HCEC 1CT (cell line): ENCODE results near the gene MKRN2OS.

Source experiments
- DNase-seq: peaks from one replicate; pipeline ENCODE4 v3.0.0-alpha.2; 2017

Gene MKRN2OS

DNA sequence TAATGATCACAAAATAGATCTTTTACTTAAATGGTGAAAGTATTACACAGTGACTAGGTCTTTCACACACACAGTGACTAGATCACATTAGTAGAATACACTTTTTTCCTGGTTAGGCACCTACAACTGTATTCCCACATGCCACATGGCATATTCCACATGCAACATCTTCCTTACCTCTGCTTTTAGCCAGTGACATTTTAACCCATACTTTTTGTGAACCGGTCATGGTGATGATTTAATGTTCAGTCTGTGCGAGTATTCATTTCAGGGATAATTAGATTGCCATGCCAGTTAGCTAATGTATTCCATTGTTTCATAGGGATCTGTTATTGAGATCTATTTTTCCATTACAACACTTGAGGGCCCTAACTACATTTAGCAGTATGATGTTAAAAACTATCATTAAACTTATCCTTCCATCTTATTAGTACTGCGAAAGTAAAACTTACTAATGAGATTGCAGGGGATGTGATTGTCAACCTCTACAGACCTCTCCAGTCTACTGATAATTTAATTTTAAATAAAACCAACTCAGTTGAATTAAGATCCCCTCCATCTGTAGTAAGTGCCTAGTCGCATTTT lies 32.7 kb downstream of the MKRN2OS start:
- no peak for DNase-seq

DNA sequence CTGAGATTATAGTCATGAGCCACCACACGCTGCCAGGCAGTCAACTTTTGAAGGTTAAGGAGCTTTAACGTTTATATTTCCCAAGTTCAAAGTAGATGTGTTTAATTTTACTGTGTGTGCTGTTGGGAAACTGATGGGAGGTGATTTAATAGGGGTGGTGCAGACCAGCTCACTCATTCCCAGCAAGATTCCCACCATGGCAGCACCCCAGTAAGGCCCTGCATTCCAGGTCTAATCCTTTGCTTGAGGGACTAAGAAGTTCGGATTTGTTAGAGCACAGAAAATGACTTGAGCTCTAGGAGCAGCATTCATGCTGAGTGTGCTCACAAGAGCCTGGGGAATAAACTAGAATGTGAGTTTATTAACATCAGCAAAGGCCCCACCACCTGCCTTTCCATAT lies 35.8 kb downstream of the MKRN2OS start:
- no peak for DNase-seq

DNA sequence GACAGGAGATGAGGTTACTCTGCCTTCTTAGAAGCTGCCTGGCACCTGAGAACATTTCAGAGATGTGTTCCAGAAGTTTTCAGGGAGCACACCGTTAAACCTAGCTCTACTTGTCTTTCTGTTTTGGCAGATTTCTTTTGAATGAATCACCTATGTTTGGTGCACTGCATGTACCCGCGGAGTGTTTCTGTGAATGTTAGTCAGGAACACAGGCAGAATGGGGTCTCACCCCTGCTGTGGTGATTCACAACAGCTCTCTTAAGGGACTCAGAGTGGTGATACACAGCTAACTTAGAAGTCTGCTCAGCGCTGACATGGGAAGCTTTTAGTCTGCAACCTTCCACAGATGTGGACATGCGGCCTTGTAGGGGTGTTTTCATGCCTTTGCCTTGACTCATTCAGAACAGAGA lies 37.0 kb downstream of the MKRN2OS start:
- DNase-seq, result peak; percentile 100

DNA sequence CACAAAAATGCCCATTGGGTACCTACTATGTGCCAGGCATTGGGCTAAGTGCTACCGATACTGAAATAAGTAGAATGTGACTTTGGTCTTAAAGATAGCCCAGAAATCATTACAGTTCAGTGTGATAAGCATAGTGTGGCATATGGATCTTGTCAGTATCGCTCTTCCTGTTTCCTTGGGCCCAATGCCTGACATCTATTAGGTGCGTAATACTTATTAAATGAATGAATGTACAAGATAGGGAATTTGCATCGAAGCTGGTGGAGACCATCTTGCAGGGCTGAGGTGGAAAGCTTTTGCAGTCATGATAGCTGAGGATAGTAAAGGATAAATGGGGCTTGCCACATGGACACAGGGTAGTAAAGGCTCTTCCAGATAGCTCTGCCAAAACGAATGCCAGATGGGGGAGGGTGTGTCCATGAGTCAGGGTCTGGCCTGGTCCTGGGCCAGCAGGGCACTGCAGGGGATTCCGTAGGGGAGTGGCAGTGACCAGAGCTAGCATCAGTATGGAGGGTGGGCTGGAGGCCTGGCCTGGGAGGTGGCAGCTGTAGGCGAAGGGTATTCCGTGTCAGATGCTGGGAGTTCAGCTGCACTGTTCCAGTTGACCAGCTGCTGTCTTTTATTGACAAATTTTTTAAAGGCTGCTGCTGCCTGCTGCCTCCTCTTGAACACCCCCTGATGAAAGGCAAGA lies 37.6 kb downstream of the MKRN2OS start:
- peak; percentile 70 for DNase-seq

DNA sequence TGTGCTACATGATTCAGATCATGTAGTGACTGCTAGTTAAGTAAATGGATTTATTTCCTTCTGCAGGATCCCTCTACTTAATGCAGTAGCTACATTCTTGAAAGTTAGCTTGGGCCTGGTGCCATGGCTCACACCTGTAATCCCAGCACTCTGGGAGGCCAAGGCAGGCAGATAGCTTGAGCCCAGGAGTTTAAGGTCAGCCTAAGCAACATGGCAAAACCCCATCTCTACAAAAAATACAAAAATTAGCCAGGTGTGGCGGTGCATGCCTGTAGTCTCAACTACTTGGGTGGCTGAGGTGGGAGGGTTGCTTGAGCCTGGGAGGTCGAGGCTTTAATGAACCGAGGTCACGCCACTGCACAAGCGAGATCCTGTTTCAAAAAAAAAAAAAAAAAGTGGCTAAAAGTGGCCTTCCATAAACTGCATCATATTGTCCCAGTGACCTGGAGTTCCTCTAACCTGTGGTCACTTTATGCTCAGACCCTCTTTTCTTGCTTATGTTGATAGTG lies 39.0 kb downstream of the MKRN2OS start:
- DNase-seq, result no peak

DNA sequence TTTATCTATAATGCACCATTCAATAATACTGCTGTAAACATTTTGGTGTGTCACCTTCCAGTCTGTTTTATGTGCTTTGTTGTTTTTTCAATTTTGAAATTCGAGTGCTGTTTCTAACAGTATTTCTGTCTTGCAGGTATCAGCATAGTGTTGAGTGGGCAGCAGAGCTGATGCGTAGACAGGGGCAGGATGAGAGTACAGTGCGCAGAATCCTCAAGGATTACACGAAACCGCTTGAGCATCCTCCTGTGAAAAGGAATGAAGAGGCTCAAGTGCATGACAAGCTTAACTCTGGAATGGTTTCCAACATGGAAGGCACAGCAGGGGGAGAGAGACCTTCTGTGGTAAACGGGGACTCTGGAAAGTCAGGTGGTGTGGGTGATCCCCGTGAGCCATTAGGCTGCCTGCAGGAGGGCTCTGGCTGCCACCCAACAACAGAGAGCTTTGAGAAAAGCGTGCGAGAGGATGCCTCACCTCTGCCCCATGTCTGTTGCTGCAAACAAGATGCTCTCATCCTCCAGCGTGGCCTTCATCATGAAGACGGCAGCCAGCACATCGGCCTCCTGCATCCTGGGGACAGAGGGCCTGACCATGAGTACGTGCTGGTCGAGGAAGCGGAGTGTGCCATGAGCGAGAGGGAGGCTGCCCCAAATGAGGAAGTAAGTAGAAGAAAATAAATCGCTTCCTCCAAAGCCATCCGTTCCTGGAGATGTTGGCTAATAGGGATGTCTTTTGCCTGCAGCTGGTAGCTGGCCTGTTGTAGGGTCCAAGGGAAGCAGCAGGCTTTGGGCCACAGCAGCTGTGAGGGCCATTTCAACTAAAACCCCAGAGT lies 42.0 kb downstream of the MKRN2OS start:
- no peak for DNase-seq

DNA sequence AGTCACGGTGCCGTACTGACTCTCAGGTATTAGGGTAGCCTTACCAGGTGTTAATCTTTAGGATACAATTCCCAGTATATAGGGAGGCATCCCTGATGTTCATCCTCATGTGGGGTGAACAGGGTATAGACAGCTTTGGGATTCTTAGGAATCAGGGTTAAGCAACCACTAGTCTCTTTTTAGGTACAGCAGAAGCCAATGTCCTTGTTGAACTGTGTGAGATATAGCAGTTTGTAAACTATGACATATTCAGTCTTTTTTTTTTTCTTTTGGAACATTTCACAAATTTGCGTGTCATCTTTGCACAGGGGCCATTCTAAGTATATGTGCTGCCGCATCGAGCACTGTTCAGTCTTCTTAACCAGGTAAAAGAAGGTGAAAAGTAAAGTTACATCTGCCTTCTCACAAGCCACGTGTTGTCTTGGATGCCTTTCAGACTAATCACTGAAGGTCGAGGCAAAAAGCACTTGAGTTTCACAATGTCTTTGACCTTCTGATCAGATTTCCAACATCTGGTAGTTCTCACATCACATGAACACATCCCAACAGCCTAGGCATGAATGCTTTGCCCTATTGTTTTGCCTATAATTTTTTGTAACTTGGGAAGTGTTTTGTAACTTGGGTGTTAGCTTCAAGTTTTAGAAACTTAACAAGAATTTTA lies 43.8 kb downstream of the MKRN2OS start:
- peak; percentile 90 for DNase-seq

DNA sequence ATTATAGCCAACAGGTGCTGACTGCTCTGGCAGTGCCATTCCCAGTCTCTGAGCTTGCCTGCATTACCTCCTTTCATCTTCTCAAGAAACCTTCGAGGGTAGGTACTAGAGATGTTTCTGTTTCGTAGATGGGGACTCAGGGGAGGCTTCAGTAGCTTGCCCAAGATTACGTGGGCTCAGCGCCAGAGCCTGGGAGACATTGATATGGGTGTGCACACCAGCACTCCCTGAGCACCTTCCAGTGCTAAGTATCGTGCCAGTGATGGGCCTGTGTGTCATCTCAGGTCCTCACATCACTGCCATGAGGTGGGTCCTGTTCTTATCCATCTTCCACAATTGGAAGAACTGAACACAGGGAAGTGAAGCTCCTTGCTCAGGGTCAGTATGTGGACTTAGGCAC lies 45.8 kb downstream of the MKRN2OS start:
- no peak for DNase-seq

DNA sequence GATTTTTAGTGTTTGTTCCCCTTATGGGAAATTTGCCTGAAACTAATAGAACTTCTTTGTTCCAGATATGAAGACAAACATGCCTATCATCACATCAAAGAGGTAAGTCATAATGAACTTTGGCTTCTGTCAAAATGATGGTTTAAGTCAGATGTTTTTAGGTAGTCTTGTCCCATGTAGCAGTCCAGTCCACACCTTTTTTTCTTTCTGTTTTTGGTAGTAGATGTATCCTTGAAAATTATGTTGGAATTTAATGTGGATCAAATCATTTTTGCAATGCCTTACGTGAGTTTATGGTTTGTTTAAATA lies 48.9 kb downstream of the MKRN2OS start:
- no peak for DNase-seq

DNA sequence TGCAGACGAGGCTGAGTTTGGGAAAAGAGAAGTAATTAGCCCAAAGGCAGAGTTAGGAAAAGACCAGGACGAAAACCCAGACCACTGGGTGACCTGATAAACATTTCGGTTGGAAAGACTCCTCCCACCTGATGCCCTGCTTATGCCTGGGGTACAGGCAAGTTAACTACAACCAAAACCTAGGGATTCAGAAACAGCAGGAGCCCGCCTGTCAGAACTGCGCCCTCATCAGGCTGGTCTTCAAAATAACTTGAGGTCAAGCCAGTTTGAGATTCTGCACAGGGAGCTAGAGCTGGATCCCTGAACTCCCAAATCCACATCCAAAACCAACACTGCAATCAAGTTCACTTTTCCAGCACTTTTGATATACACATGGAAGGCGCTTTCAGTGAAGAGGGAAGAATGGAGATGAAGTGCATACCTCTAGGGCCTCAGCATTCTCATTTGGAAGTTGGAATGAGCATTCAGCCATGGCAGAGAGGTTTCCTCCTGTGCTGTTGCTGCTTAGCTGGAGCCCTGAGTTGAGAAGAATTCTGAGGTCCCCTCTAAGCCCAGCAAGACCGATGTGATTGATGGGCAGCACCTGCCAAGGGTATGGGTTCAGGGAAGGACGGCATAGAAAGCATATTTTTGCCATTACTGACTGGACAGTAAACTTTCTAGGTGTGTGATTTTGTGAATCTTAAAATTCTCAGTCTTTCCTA lies 49.4 kb downstream of the MKRN2OS start:
- DNase-seq, result no peak

DNA sequence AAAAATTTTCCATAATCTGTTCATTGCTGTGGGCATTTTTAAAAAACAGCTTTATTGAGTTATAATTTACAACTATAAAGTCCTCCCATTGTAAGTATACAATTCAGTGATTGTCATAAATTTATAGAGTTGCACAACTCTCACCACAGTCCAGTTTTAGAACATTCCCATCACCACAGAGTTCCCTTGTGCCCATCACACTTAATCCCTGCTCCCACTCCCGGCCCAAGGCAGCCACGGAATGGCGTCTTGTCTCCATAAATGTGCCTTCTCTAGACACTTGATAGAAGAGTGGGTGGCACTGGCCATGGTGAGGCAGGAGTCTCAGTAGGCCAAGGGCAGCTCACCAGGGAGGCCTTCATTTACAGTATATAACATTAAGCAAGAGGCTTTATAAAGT lies 54.8 kb downstream of the MKRN2OS start:
- peak; percentile 31 for DNase-seq

DNA sequence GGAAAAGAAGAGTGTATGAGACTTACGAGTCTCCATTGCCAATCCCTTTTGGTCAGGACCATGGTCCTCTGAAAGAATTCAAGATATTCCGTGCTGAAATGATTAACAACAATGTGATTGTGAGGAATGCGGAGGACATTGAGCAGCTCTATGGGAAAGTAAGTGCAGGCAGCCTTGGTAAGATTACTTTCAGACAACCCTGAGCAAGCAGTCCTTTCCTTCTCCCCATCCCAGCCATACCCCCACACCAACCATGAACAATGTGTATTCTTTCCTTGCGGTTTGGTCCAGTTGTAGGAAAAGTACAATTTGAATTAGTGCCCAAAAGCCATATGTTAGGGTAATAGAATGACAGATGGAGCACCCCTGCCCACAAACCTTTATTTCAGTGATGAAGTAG lies 55.5 kb downstream of the MKRN2OS start:
- DNase-seq, result no peak
